ENCODE results near the gene UGGT1. TPM values are rescaled to one million over a fixed set of nuclear protein-coding genes. Genes with fewer than 3 reads are reported as not detected.

UGGT1 gene
- total RNA-seq, 1 donor from 2014 or later, result 45.9 TPM

DNA sequence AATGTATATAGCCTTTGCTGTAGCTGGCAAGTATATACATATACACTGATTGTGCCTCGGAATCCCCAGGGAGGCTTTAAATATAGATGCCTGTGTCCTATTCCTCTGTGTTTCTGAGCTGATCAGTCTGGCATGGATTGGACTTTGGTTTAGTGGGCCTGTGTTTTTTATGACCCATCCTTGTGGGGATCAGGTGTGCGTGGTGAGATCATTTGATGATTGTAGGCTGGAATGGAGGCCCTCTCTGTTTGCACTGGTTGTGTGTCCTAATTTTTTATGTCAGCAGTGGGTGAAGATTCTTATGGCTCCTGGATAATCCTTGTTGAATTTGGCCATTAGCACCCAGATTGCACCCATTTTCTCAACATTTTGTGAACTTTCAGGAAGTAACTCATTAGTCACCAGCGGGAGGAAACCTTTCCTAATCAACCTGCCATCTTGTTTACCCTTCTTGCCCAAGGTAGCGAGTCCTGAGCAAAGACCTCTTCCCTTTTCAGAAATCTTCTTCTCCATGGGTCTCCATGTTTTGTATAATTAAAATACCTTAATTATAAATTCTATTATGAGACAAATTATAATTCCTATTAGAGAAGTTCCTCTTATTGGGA, 75.8 kb downstream of the UGGT1 start:
- TF ChIP-seq, protein P1, sequence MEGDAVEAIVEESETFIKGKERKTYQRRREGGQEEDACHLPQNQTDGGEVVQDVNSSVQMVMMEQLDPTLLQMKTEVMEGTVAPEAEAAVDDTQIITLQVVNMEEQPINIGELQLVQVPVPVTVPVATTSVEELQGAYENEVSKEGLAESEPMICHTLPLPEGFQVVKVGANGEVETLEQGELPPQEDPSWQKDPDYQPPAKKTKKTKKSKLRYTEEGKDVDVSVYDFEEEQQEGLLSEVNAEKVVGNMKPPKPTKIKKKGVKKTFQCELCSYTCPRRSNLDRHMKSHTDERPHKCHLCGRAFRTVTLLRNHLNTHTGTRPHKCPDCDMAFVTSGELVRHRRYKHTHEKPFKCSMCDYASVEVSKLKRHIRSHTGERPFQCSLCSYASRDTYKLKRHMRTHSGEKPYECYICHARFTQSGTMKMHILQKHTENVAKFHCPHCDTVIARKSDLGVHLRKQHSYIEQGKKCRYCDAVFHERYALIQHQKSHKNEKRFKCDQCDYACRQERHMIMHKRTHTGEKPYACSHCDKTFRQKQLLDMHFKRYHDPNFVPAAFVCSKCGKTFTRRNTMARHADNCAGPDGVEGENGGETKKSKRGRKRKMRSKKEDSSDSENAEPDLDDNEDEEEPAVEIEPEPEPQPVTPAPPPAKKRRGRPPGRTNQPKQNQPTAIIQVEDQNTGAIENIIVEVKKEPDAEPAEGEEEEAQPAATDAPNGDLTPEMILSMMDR (IDR thresholded peaks at IDR 0.05), result no peak
- Histone ChIP-seq H3K27ac (no peak overlapping the region), H3K9me3 (no peaks in the 10 kb centered on the region), H3K36me3 (peaks cover 69% of the 10 kb centered on the region), H3K4me1 (peaks cover 8% of the 10 kb centered on the region), H3K27me3 (no peaks in the 10 kb centered on the region), H3K4me3 (no peak overlapping the region)
- ATAC-seq (peak; percentile 39), DNase-seq (no peak)
- intact Hi-C loops (cut with DNase I), result no loop called here

DNA sequence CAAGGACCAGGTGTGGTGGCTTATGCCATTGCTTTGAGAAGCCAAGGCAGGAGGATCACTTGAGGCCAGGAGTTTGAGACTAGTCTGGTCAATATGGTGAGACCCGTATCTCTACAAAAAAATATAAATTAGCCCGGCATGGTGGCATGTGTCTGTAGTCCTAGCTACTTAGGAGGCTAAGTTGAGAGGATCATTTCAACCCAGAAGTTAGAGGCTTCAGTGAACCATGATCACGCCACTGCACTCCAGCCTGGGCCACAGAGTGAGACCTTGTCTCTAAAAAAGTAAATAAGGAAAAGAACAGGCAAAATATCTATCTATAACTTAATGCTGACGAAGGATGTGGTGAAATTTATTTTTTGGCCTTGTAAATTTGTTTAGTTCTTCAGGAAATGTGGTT, 78.1 kb downstream of the UGGT1 start:
- Histone ChIP-seq H3K4me3 (no peak overlapping the region), H3K27ac (no peak overlapping the region), H3K4me1 (no peaks in the 10 kb centered on the region), H3K27me3 (no peaks in the 10 kb centered on the region), H3K36me3 (peaks cover 80% of the 10 kb centered on the region), H3K9me3 (no peaks in the 10 kb centered on the region)
- ATAC-seq (no peak), DNase-seq (no peak)
- TF ChIP-seq, protein P1 (IDR thresholded peaks at IDR 0.05), result no peak
- intact Hi-C loops (cut with DNase I), result no loop called here

DNA sequence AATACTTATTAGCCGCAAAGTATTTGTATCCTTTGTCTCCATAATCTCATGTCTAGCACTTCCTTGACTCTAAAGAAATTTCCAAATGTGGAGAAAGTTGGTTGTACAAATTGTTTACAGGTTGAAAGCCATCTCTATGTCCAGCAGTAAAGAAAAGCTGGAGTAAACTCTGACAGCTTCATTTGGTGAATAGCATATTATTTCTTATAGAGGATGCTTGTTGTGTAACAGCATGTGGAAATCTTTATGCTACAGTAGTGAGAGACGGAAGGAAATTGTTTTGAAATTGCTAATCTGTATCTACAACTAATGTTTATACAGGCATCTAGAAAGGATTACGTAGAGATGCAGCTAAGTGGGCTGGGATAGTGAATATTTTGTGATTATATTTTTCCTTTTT, 78.5 kb downstream of the UGGT1 start:
- H3K36me3 ChIP-seq, result peaks cover 80% of the 10 kb centered on the region
- ATAC-seq, result peak; percentile 69

DNA sequence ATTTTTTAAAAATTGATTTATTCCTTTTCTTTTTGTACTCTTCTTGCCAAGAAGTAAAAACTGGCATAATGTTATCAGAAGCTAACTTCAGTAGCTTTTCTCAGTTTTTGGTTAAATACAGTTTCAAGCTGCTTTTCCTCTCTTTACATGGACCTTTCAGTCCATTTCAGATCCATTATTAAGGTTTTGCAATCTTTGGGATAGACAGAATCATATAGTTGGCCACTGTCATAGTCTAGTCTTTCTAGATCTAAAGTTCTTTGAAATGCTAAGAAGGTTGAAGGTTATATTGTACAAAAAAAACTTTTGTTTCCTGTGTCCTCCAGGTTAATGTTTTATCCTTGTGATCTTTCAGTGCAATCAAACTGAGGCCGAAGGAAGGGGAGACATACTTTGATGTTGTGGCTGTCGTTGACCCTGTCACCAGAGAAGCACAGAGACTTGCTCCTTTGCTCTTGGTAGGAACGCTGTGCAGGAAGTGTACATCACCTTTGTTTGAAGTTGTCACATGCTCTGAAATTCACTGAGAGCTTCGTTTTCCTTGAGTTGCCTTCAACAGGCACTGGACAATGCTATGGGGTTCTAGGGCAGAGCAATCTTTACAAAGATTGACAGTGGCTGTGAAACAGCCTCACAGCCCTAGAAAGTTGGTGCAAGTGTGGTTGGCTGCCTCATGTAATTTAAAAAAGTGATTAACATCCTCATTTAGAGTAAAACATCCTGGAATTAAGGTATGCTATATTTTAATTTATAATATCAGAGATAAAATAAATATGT, 79.1 kb downstream of the UGGT1 start:
- Histone ChIP-seq H3K36me3 (peaks cover 80% of the 10 kb centered on the region), H3K4me1 (no peaks in the 10 kb centered on the region), H3K27ac (peak overlapping the region; percentile 2), H3K4me3 (no peak overlapping the region), H3K9me3 (no peaks in the 10 kb centered on the region), H3K27me3 (no peaks in the 10 kb centered on the region)
- TF ChIP-seq, protein P1 (IDR thresholded peaks at IDR 0.05), result no peak
- ATAC-seq (no peak), DNase-seq (no peak)
- intact Hi-C loops (cut with DNase I), result no loop called here

More for the DNA sequence above, 78.5 kb downstream of the UGGT1 start:
- Histone ChIP-seq H3K9me3 (no peaks in the 10 kb centered on the region), H3K4me1 (no peaks in the 10 kb centered on the region), H3K4me3 (no peak overlapping the region), H3K27ac (no peak overlapping the region), H3K27me3 (no peaks in the 10 kb centered on the region)
- intact Hi-C loops (cut with DNase I), result no loop called here
- DNase-seq, result no peak
- TF ChIP-seq, protein P1 (IDR thresholded peaks at IDR 0.05), result no peak

DNA sequence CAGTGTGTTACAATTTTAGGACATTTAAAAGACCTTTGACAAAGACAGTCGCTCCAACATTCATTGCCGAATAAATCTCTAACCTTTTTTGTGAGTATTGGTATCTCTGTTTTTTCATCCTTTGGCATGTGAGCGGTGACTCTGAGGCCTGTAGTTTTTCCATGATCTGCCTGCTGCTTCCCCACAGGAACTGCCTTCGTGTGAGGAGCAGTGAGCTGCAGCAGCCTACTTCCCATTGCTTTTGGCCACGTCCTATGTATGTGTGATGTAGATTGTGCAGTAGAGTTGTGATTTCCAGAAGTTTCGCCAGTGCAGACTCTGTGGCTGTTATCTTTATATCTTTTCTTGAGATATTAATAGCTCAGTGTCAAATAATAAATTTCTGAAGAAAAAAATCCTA, 79.8 kb downstream of the UGGT1 start:
- Histone ChIP-seq H3K4me3 (no peak overlapping the region), H3K9me3 (no peaks in the 10 kb centered on the region), H3K4me1 (no peaks in the 10 kb centered on the region), H3K36me3 (peaks cover 80% of the 10 kb centered on the region), H3K27me3 (no peaks in the 10 kb centered on the region), H3K27ac (no peak overlapping the region)
- DNase-seq, result no peak
- TF ChIP-seq, protein P1 (IDR thresholded peaks at IDR 0.05), result no peak
- intact Hi-C loops (cut with DNase I), result no loop called here
- no peak for ATAC-seq
